ENCODE results near the gene CYTH3. TPM values are rescaled to one million over a fixed set of nuclear protein-coding genes. Genes with fewer than 3 reads are reported as not detected.

CYTH3 gene
- polyA plus RNA-seq, 1 donor (not counting 4 experiments of a cell fraction or from before 2014, with no cell fraction given), result 28.4 TPM

- H3K4me1 ChIP-seq (ENCODE audit: control insufficient read depth, extremely low read depth, insufficient read depth, low read length), result peaks cover 19% of the 10 kb centered on the region
- no peak overlapping the region for H3K27ac ChIP-seq (ENCODE audit: control insufficient read depth, insufficient read depth, low read length)
- no peak for TF ChIP-seq CTCF (optimal IDR thresholded peaks at IDR 0.05 in 1 of 3, IDR thresholded peaks at IDR 0.05 in 1 of 3, conservative IDR thresholded peaks at IDR 0.05 in 1 of 3; ENCODE audit: extremely low read depth in 1 of 3, insufficient read depth in 2 of 3, low read length in 3 of 3)
- TF ChIP-seq EZH2 (IDR thresholded peaks at IDR 0.05; ENCODE audit: low read length), result no peak
- no peak for DNase-seq (ENCODE audit: low read depth, low spot score)
- H3K9me3 ChIP-seq (ENCODE audit: control insufficient read depth, low read depth, low read length), result no peaks in the 10 kb centered on the region
- FAIRE-seq, result no peak
- H3K27me3 ChIP-seq (ENCODE audit: control insufficient read depth, extremely low read depth, insufficient read depth, low read length), result no peaks in the 10 kb centered on the region
- H4K20me1 ChIP-seq (ENCODE audit: control insufficient read depth, extremely low read depth, insufficient read depth, low read length), result no peaks in the 10 kb centered on the region
- H3K4me2 ChIP-seq (ENCODE audit: control insufficient read depth, extremely low read depth, insufficient read depth, low read depth, low read length), result no peak overlapping the region
- no peak overlapping the region for H3K4me3 ChIP-seq (ENCODE audit: control insufficient read depth in 2 of 3, extremely low read depth in 1 of 3, insufficient read depth in 2 of 3, low read depth in 1 of 3, low read length in 3 of 3)
- no peak overlapping the region for H3K9ac ChIP-seq (ENCODE audit: control insufficient read depth, extremely low read depth, insufficient read depth, low read length)
- dilution Hi-C loops (cut with MboI; ENCODE audit: extremely low pct_ligation_motif_present, low sequenced_read_pairs), result no loop called here
- H2AFZ ChIP-seq (ENCODE audit: control insufficient read depth, low read length), result no peak overlapping the region
- H3K79me2 ChIP-seq (ENCODE audit: control insufficient read depth, insufficient read depth, low read length), result peaks cover 78% of the 10 kb centered on the region
- peaks cover 0 to 5% of the 10 kb centered on the region in 2 experiments for H3K36me3 ChIP-seq (ENCODE audit: control insufficient read depth in 2 of 2, extremely low read depth in 1 of 2, insufficient read depth in 2 of 2, low read length in 2 of 2)
- no peaks in the 10 kb centered on the region for H3K9me1 ChIP-seq (ENCODE audit: control insufficient read depth, extremely low read depth, insufficient read depth, low read length)
Observed at GRCh38 chr7:6268907-6269306, 3.5 kb downstream of the CYTH3 start.

GRCh38 chr7:6268023-6268900 is 4.2 kb downstream of the CYTH3 start:
- DNase-seq (ENCODE audit: low read depth, low spot score) (no peak), FAIRE-seq (no peak)
- no peak overlapping the region for H2AFZ ChIP-seq (ENCODE audit: control insufficient read depth, low read length)
- H3K9me3 ChIP-seq (ENCODE audit: control insufficient read depth, low read depth, low read length), result no peaks in the 10 kb centered on the region
- dilution Hi-C loops (cut with MboI; ENCODE audit: extremely low pct_ligation_motif_present, low sequenced_read_pairs), result no loop called here
- no peak overlapping the region for H3K9ac ChIP-seq (ENCODE audit: control insufficient read depth, extremely low read depth, insufficient read depth, low read length)
- peaks cover 84% of the 10 kb centered on the region for H3K79me2 ChIP-seq (ENCODE audit: control insufficient read depth, insufficient read depth, low read length)
- peaks cover 19% of the 10 kb centered on the region for H3K4me1 ChIP-seq (ENCODE audit: control insufficient read depth, extremely low read depth, insufficient read depth, low read length)
- peaks cover 0 to 5% of the 10 kb centered on the region in 2 experiments for H3K36me3 ChIP-seq (ENCODE audit: control insufficient read depth in 2 of 2, extremely low read depth in 1 of 2, insufficient read depth in 2 of 2, low read length in 2 of 2)
- no peak overlapping the region for H3K4me2 ChIP-seq (ENCODE audit: control insufficient read depth, extremely low read depth, insufficient read depth, low read depth, low read length)
- H3K4me3 ChIP-seq (ENCODE audit: control insufficient read depth in 2 of 3, extremely low read depth in 1 of 3, insufficient read depth in 2 of 3, low read depth in 1 of 3, low read length in 3 of 3), result no peak overlapping the region
- no peaks in the 10 kb centered on the region for H4K20me1 ChIP-seq (ENCODE audit: control insufficient read depth, extremely low read depth, insufficient read depth, low read length)
- H3K27ac ChIP-seq (ENCODE audit: control insufficient read depth, insufficient read depth, low read length), result no peak overlapping the region
- no peaks in the 10 kb centered on the region for H3K9me1 ChIP-seq (ENCODE audit: control insufficient read depth, extremely low read depth, insufficient read depth, low read length)
- no peak for TF ChIP-seq CTCF (optimal IDR thresholded peaks at IDR 0.05 in 1 of 3, IDR thresholded peaks at IDR 0.05 in 1 of 3, conservative IDR thresholded peaks at IDR 0.05 in 1 of 3; ENCODE audit: extremely low read depth in 1 of 3, insufficient read depth in 2 of 3, low read length in 3 of 3)
- TF ChIP-seq EZH2 (IDR thresholded peaks at IDR 0.05; ENCODE audit: low read length), result no peak
- H3K27me3 ChIP-seq (ENCODE audit: control insufficient read depth, extremely low read depth, insufficient read depth, low read length), result no peaks in the 10 kb centered on the region
